Neural progenitor cell (in vitro differentiated cells): ENCODE results near the gene PLXNA4.

Source experiments
- CTCF ChIP-seq: fragments of 200-600 bp; sonication (generic); IDR thresholded peaks from 2 replicates; pipeline ENCODE4 v1.5.1; 2017; ENCODE audit warnings: antibody characterized with exemption, mild to moderate bottlenecking
- EZH2 ChIP-seq: fragments of 200-600 bp; sonication (generic); IDR thresholded peaks from 2 replicates; pipeline ENCODE4 v1.6.1; 2017; ENCODE audit warnings: antibody characterized with exemption, mild to moderate bottlenecking, moderate library complexity

- TF ChIP-seq CTCF (no peak), EZH2 (no peak)
Measured at GRCh38 chr7:132218876-132219275, 357.4 kb downstream of the PLXNA4 start.
